ENCODE results near the gene NOS1AP. TPM values are rescaled to one million over a fixed set of nuclear protein-coding genes. Genes with fewer than 3 reads are reported as not detected.

NOS1AP gene
- total RNA-seq, 4 donors from 2014 or later, result 0.31 to 12.7 (median 1.7) TPM

DNA sequence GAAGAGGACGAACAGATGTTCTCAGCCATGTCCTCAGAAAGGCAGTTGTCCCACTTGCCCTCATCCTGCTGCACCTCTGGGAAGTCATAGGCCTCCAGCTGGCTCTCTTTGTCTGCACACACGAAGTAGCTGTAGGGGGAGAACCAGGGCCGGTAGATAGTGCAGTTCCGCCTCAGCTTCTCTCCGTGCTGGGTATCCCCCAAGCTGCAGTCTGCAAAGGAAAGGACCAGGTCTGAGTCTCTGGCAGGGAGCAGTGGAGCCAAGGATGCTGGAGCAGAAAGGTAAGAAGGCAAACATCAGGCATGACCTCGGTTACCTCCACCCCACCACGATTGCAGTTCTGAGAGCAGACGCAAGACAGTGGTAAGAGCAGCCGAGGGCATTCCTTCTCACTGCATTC, 304.9 kb downstream of the NOS1AP start:
- DNase-seq, result no peak
- Histone ChIP-seq H3K36me3 (no peaks in the 10 kb centered on the region), H3K27ac (no peak overlapping the region), H3K4me1 (peaks cover 0 to 17% (median 8%) of the 10 kb centered on the region in 3 donors), H3K9me3 (no peaks in the 10 kb centered on the region), H3K27me3 (no peaks in the 10 kb centered on the region), H3K4me3 (no peak overlapping the region)
- intact Hi-C loops (cut with DNase I), result no loop called here
- TF ChIP-seq POLR2A (IDR thresholded peaks at IDR 0.05), result no peak
- TF ChIP-seq, protein P1, sequence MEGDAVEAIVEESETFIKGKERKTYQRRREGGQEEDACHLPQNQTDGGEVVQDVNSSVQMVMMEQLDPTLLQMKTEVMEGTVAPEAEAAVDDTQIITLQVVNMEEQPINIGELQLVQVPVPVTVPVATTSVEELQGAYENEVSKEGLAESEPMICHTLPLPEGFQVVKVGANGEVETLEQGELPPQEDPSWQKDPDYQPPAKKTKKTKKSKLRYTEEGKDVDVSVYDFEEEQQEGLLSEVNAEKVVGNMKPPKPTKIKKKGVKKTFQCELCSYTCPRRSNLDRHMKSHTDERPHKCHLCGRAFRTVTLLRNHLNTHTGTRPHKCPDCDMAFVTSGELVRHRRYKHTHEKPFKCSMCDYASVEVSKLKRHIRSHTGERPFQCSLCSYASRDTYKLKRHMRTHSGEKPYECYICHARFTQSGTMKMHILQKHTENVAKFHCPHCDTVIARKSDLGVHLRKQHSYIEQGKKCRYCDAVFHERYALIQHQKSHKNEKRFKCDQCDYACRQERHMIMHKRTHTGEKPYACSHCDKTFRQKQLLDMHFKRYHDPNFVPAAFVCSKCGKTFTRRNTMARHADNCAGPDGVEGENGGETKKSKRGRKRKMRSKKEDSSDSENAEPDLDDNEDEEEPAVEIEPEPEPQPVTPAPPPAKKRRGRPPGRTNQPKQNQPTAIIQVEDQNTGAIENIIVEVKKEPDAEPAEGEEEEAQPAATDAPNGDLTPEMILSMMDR (IDR thresholded peaks at IDR 0.05), result no peak
- WGBS, 2 donors, result 82 to 91% methylated on average over 4 of the region's 9 CpGs

DNA sequence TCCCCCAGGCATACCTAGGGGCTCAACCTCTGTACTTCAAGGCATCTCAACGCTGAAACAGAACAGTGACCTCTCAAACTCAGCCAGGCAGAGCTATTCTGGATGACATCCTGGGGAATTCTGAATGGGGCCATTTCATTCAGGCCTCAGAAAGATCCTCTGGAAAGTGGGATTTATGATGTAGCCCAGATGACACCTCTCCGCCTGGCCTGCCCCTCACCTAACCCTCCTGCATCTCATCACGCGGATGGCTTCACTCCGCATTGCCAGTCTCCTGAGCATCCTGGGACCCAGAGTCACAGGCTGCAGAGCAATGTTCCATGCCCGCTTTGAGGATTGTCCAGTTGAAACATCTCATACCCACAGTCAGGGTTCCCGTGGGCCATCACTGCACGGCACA, 306.0 kb downstream of the NOS1AP start:
- no peak for DNase-seq
- no peaks in the 10 kb centered on the region for H3K36me3 ChIP-seq
- 74 to 80% methylated on average over 1 to 5 of the region's 8 CpGs for WGBS, 2 donors
- intact Hi-C loops (cut with DNase I), result no loop called here
- no peak overlapping the region for H3K27ac ChIP-seq
- peaks cover 0 to 14% (median 8%) of the 10 kb centered on the region in 3 donors for H3K4me1 ChIP-seq
- TF ChIP-seq POLR2A (IDR thresholded peaks at IDR 0.05), result no peak
- TF ChIP-seq, protein P1 (IDR thresholded peaks at IDR 0.05), result no peak
- no peaks in the 10 kb centered on the region for H3K27me3 ChIP-seq
- no peak overlapping the region for H3K4me3 ChIP-seq
- no peaks in the 10 kb centered on the region for H3K9me3 ChIP-seq

DNA sequence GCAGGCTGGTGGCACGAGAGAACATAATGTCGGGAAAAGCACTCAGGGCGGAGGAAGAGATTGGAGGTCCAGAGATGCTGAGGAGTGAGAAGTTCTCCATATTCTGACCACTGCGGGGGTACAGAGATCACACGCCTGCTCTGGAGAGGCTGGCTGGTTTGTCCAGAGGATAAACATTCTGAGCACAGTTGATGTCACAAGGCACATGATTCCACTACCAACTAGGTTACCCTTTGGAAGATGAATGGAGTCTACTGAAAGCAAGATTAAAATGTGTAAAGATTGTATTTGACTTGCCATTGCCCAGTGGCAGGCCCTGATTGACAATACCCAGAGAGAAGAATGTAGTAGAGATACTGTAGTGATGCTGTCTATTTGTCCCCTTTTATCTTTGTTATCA, 307.2 kb downstream of the NOS1AP start, which contains the start of gene SPATA46:
SPATA46 (minus strand) TSS at position 164 of the 400 bp plus-strand sequence; CDS start at position 100, 64 bp downstream.
- TF ChIP-seq POLR2A (IDR thresholded peaks at IDR 0.05), result no peak
- TF ChIP-seq, protein P1 (IDR thresholded peaks at IDR 0.05), result no peak
- Histone ChIP-seq H3K4me1 (peaks cover 0 to 24% (median 9%) of the 10 kb centered on the region in 3 donors), H3K36me3 (no peaks in the 10 kb centered on the region), H3K4me3 (no peak within 1 kb of the TSS), H3K27ac (no peak within 1 kb of the TSS), H3K9me3 (no peaks in the 10 kb centered on the region), H3K27me3 (no peaks in the 10 kb centered on the region)
- no peak for DNase-seq
- 87 to 92% methylated on average over 3 to 4 of the region's 5 CpGs for WGBS, 2 donors
- intact Hi-C loops (cut with DNase I), result no loop called here

DNA sequence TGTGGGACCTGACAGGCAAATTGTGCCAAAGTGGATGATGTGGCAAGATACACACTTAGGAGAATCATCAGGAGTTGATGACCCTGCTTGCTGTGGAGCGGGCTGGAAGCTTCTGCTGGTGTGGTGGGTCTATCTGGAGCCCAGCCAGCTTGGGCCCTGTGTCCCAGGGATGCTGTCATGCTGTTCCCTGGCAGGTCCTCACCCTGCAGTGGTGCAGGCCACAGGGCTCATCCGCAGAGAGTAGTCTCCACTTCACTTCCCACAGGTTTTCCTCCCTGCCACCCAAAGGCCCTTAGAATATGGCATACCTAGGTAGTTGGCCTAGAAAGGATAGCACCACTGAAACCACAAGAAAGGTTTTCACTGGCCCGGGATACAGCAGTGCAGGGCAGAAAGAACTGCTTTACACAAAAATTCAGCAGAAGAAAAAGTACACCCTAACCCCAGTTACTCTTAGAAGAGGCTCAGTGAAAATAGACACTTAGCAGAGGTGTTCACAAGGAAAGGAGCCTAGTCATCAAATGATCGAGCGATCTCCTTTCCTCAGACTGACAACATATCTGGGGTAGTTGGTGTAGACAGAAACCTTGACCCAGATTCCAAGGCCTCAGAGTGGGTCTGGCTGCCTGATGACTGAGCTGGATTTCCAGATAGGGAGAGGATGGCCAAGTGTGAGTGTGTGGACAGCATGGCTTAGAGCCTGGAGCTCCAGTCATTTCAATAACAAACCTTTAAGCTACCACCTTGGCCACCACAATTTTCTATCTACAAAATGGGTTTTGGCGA, 310.8 kb downstream of the NOS1AP start:
- 75 to 87% methylated on average over 3 to 5 of the region's 6 CpGs for WGBS, 2 donors
- intact Hi-C loops (cut with DNase I), result no loop called here
- no peak for DNase-seq

DNA sequence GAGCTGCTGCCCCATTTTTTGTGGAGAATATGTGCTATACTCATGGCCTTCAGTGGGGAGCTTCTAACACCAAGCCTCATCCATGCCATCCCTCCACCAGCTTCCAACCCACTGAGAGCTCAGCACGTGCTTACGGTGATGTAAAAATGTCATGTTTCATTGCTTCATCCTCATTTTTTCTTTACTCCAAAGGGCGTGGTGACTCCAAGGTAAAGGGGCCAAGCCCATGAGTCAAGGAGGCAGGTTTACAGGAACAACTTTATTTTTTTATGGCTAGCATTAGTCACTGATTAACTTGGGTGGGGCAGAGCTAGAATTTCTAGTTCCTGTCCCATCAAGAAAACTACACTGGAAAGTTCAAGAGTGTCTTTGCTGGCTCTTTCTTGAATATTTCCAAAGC, 311.9 kb downstream of the NOS1AP start, which contains the start of gene C1orf226:
C1orf226 (plus strand) TSS at position 346 of the 400 bp plus-strand sequence. CDS start 174 bp downstream, outside the sequence.
- 19 to 44% methylated on average over 3 of the region's 3 CpGs for WGBS, 2 donors
- Histone ChIP-seq H3K27ac (peak within 1 kb of the TSS; percentile 81 to 93 (median 86)), H3K4me3 (no peak within 1 kb of the TSS), H3K36me3 (no peaks in the 10 kb centered on the region), H3K4me1 (peaks cover 0 to 33% (median 10%) of the 10 kb centered on the region in 3 donors), H3K9me3 (no peaks in the 10 kb centered on the region), H3K27me3 (no peaks in the 10 kb centered on the region)
- intact Hi-C loops (cut with DNase I), result no loop called here
- DNase-seq, result no peak
- no peak for TF ChIP-seq POLR2A (IDR thresholded peaks at IDR 0.05)
- TF ChIP-seq, protein P1 (IDR thresholded peaks at IDR 0.05), result no peak

More for the DNA sequence above, 310.8 kb downstream of the NOS1AP start:
- TF ChIP-seq POLR2A (IDR thresholded peaks at IDR 0.05), result no peak
- TF ChIP-seq, protein P1 (IDR thresholded peaks at IDR 0.05), result no peak
- H3K27ac ChIP-seq, result peak overlapping the region in 1 of 4 donors; percentile 25
- no peaks in the 10 kb centered on the region for H3K9me3 ChIP-seq
- H3K36me3 ChIP-seq, result no peaks in the 10 kb centered on the region
- H3K4me1 ChIP-seq, result peaks cover 0 to 26% (median 10%) of the 10 kb centered on the region in 3 donors
- no peaks in the 10 kb centered on the region for H3K27me3 ChIP-seq
- H3K4me3 ChIP-seq, result no peak overlapping the region
